ENCODE measurements around the gene PRKCQ.

- TF ChIP-seq POLR2A (IDR thresholded peaks at IDR 0.05; ENCODE audit: extremely low read depth, insufficient read length) (no peak), CTCF (IDR thresholded peaks at IDR 0.05; ENCODE audit: low read depth, low read length) (no peak)
Measured at GRCh38 chr10:6476989-6477388, 103.1 kb downstream of the PRKCQ start.
